Dedifferentiated amniotic fluid mesenchymal stem cell (primary cell): Measurements from ENCODE around the gene BCR.

Experiments used
- DNase-seq: peaks from one replicate; pipeline ENCODE4 v3.0.0-alpha.2; 2016; ENCODE audit errors: extremely low spot score

BCR gene

GRCh38 chr22:23231471-23232093, 51.3 kb downstream of the BCR start:
- DNase-seq: no peak

- DNase-seq: no peak
Measured at GRCh38 chr22:23232094-23232905, 52.0 kb downstream of the BCR start.

- DNase-seq: no peak
Measured at GRCh38 chr22:23233084-23233531, 52.8 kb downstream of the BCR start.

- DNase-seq: no peak
Measured at GRCh38 chr22:23233752-23234408, 53.6 kb downstream of the BCR start.

GRCh38 chr22:23234409-23235161, 54.3 kb downstream of the BCR start:
- DNase-seq: no peak

- DNase-seq: no peak
Measured at GRCh38 chr22:23235425-23235824, 55.1 kb downstream of the BCR start.

- no peak for DNase-seq
Measured at GRCh38 chr22:23236026-23236425, 55.7 kb downstream of the BCR start.

GRCh38 chr22:23236440-23237184, 56.3 kb downstream of the BCR start:
- no peak for DNase-seq

- no peak for DNase-seq
Measured at GRCh38 chr22:23237201-23237798, 57.0 kb downstream of the BCR start.

GRCh38 chr22:23237841-23238240, 57.5 kb downstream of the BCR start:
- DNase-seq: no peak

- no peak for DNase-seq
Measured at GRCh38 chr22:23238707-23239106, 58.4 kb downstream of the BCR start.

- no peak for DNase-seq
Measured at GRCh38 chr22:23239429-23239828, 59.1 kb downstream of the BCR start.

GRCh38 chr22:23240639-23241389, 60.5 kb downstream of the BCR start:
- no peak for DNase-seq

GRCh38 chr22:23241562-23242472, 61.5 kb downstream of the BCR start:
- DNase-seq: no peak

- no peak for DNase-seq
Measured at GRCh38 chr22:23242473-23243001, 62.2 kb downstream of the BCR start.

- DNase-seq: no peak
Measured at GRCh38 chr22:23243006-23243573, 62.8 kb downstream of the BCR start.

- no peak for DNase-seq
Measured at GRCh38 chr22:23243859-23244689, 63.8 kb downstream of the BCR start.

- DNase-seq: no peak
Measured at GRCh38 chr22:23244690-23245044, 64.4 kb downstream of the BCR start.
